H9 (cell line): ENCODE results near the gene NUBPL. TPM values are rescaled to one million over a fixed set of nuclear protein-coding genes. Genes with fewer than 3 reads are reported as not detected.

Experiments
- DNase-seq: peaks from one replicate; pipeline ENCODE4 v3.0.0-alpha.2; 2017
- H2AFZ ChIP-seq: one replicate; pipeline ENCODE4 v1.6.1; 2013; ENCODE audit warnings: mild to moderate bottlenecking, low read length, control low read depth, moderate library complexity
- H2AK5ac ChIP-seq: 2 replicates; pipeline ENCODE4 v1.6.1; 2013; ENCODE audit warnings: low read length, control low read depth, mixed read lengths; ENCODE audit not compliant: insufficient read length
- H2BK120ac ChIP-seq: one replicate; pipeline ENCODE4 v1.6.1; 2013; ENCODE audit warnings: low read depth, mild to moderate bottlenecking, low read length, control low read depth, inconsistent platforms; ENCODE audit not compliant: poor library complexity, severe bottlenecking
- H2BK12ac ChIP-seq: 2 replicates; pipeline ENCODE4 v1.6.1; 2013; ENCODE audit warnings: low read length, control low read depth, mixed read lengths, low read depth; ENCODE audit not compliant: insufficient read length
- H2BK15ac ChIP-seq: 2 replicates; pipeline ENCODE4 v1.6.1; 2013; ENCODE audit warnings: low read depth, low read length, control low read depth
- H2BK20ac ChIP-seq: one replicate; pipeline ENCODE4 v1.6.1; 2013; ENCODE audit warnings: low read depth, mild to moderate bottlenecking, low read length, control low read depth, inconsistent platforms; ENCODE audit not compliant: poor library complexity, severe bottlenecking
- H2BK5ac ChIP-seq: 2 replicates; pipeline ENCODE4 v1.6.1; 2013; ENCODE audit warnings: low read length, control low read depth, mixed read lengths; ENCODE audit not compliant: insufficient read length
- H3K14ac ChIP-seq: 2 replicates; pipeline ENCODE4 v1.6.1; 2013; ENCODE audit warnings: low read length, control low read depth; ENCODE audit not compliant: insufficient read depth
- H3K18ac ChIP-seq: 2 replicates; pipeline ENCODE4 v1.6.1; 2013; ENCODE audit warnings: low read depth, mild to moderate bottlenecking, mixed read lengths, low read length, control low read depth; ENCODE audit not compliant: insufficient read length
- H3K23ac ChIP-seq: 2 replicates; pipeline ENCODE4 v1.6.1; 2013; ENCODE audit warnings: low read length, control low read depth, mixed read lengths, low read depth; ENCODE audit not compliant: insufficient read length
- H3K23me2 ChIP-seq: 2 replicates; pipeline ENCODE4 v1.6.1; 2013; ENCODE audit warnings: low read depth, mild to moderate bottlenecking, mixed read lengths, low read length, control low read depth; ENCODE audit not compliant: insufficient read length, poor library complexity, severe bottlenecking
- H3K27ac ChIP-seq: 2 replicates; pipeline ENCODE4 v1.5.1; 2013; ENCODE audit warnings: low read length, control low read depth, mixed read lengths, low read depth; ENCODE audit not compliant: insufficient read length
- H3K27me3 ChIP-seq: 2 replicates; pipeline ENCODE4 v1.6.1; 2013; ENCODE audit warnings: low read length, control low read depth, inconsistent platforms; ENCODE audit not compliant: insufficient read depth
- H3K4ac ChIP-seq: 2 replicates; pipeline ENCODE4 v1.6.1; 2013; ENCODE audit warnings: low read depth, mild to moderate bottlenecking, control low read depth, inconsistent platforms, low read length, moderate library complexity
- H3K4me1 ChIP-seq: 2 replicates; pipeline ENCODE4 v1.6.1; 2013; ENCODE audit warnings: low read length, control low read depth, inconsistent platforms; ENCODE audit not compliant: insufficient read depth
- H3K4me2 ChIP-seq: 2 replicates; pipeline ENCODE4 v1.6.1; 2013; ENCODE audit warnings: low read length, control low read depth, mixed read lengths; ENCODE audit not compliant: insufficient read length, insufficient read depth
- H3K56ac ChIP-seq: 2 replicates; pipeline ENCODE4 v1.6.1; 2013; ENCODE audit warnings: low read depth, mild to moderate bottlenecking, mixed read lengths, low read length, control low read depth; ENCODE audit not compliant: insufficient read length
- H3K79me1 ChIP-seq: 2 replicates; pipeline ENCODE4 v1.6.1; 2013; ENCODE audit warnings: low read depth, mild to moderate bottlenecking, moderate library complexity, low read length, control low read depth, inconsistent platforms; ENCODE audit not compliant: insufficient read depth, poor library complexity, severe bottlenecking
- H3K79me2 ChIP-seq: 2 replicates; pipeline ENCODE4 v1.6.1; 2013; ENCODE audit warnings: low read length, control low read depth, inconsistent platforms; ENCODE audit not compliant: insufficient read depth
- H3K9ac ChIP-seq: 2 replicates; pipeline ENCODE4 v1.6.1; 2013; ENCODE audit warnings: low read length, control low read depth, mixed read lengths; ENCODE audit not compliant: insufficient read length; ENCODE audit errors: extremely low read depth
- H3K9me3 ChIP-seq: one replicate; pipeline ENCODE4 v1.6.1; 2013; ENCODE audit warnings: low read depth, low read length, inconsistent platforms; ENCODE audit not compliant: control insufficient read depth
- H3T11ph ChIP-seq: one replicate; pipeline ENCODE4 v1.6.1; 2013; ENCODE audit warnings: mild to moderate bottlenecking, low read length, control low read depth, inconsistent platforms
- H4K20me1 ChIP-seq: one replicate; pipeline ENCODE4 v1.6.1; 2013; ENCODE audit not compliant: control insufficient read depth, insufficient read length, insufficient read depth
- H4K5ac ChIP-seq: 2 replicates; pipeline ENCODE4 v1.6.1; 2013; ENCODE audit warnings: low read depth, mild to moderate bottlenecking, mixed read lengths, low read length, control low read depth; ENCODE audit not compliant: insufficient read length
- H4K8ac ChIP-seq: replicated peaks from 2 replicates; pipeline ENCODE4 v1.6.1; 2013; ENCODE audit warnings: low read length, control low read depth, mixed read lengths, low read depth; ENCODE audit not compliant: insufficient read length
- H4K91ac ChIP-seq: 2 replicates; pipeline ENCODE4 v1.6.1; 2013; ENCODE audit warnings: low read depth, mild to moderate bottlenecking, moderate library complexity, mixed read lengths, low read length, control low read depth; ENCODE audit not compliant: insufficient read length
- H3K27ac Mint-ChIP-seq, 3 experiments: 2 replicates in 2 of 3; 3 replicates in 1 of 3; pipeline ENCODE4 v1.8.0; 2020 to 2021; ENCODE audit warnings: mixed read lengths in 3 of 3, mild to moderate bottlenecking in 1 of 3, moderate library complexity in 1 of 3
- H3K27me3 Mint-ChIP-seq: 2 replicates; pipeline ENCODE4 v1.8.0; 2021; ENCODE audit warnings: low read depth, mild to moderate bottlenecking, moderate library complexity, mixed read lengths
- H3K36me3 Mint-ChIP-seq, 3 experiments: 2 replicates in 2 of 3; 3 replicates in 1 of 3; pipeline ENCODE4 v1.8.0; 2020 to 2021; ENCODE audit warnings: low read depth in 3 of 3, mixed read lengths in 3 of 3; ENCODE audit not compliant: insufficient read depth in 1 of 3
- H3K4me1 Mint-ChIP-seq, 2 experiments: 2 replicates each; pipeline ENCODE4 v1.8.0; 2020; ENCODE audit warnings: mixed read lengths in 2 of 2
- H3K4me3 Mint-ChIP-seq, 2 experiments: 2 replicates in 1 of 2; 3 replicates in 1 of 2; pipeline ENCODE4 v1.8.0; 2020 to 2021; ENCODE audit warnings: mild to moderate bottlenecking in 2 of 2, mixed read lengths in 2 of 2, moderate library complexity in 1 of 2
- H3K9me3 Mint-ChIP-seq, 2 experiments: 2 replicates in 1 of 2; 3 replicates in 1 of 2; pipeline ENCODE4 v1.8.0; 2020; ENCODE audit warnings: mild to moderate bottlenecking in 2 of 2, mixed read lengths in 2 of 2, moderate library complexity in 1 of 2
- WGBS: extraction: QIAGEN DNeasy Blood & Tissue Kit; methylation state at CpG from one replicate; pipeline ENCODE4 v1.1.7; 2013; ENCODE audit warnings: missing lambda C conversion rate, low lambda C conversion rate, mixed read lengths; ENCODE audit not compliant: insufficient read length; ENCODE audit errors: extremely low coverage; 5-methylcytosine and 5-hydroxymethylcytosine counted together
- total RNA-seq: library from RNA; stranded (reverse); gene quantifications from 2 replicates; pipeline ENCODE4 v1.2.1, GENCODE V29; 2021
- TF ChIP-seq, protein P1 (sequence below): fragments of 200-600 bp; sonication (generic); conservative IDR thresholded peaks from 3 replicates; pipeline ENCODE4 v1.8.0; 2021; ENCODE audit warnings: antibody characterized with exemption, mild to moderate bottlenecking

The NUBPL gene
- total RNA-seq, 1 experiment from 2014 or later, result 14.8 TPM

DNA sequence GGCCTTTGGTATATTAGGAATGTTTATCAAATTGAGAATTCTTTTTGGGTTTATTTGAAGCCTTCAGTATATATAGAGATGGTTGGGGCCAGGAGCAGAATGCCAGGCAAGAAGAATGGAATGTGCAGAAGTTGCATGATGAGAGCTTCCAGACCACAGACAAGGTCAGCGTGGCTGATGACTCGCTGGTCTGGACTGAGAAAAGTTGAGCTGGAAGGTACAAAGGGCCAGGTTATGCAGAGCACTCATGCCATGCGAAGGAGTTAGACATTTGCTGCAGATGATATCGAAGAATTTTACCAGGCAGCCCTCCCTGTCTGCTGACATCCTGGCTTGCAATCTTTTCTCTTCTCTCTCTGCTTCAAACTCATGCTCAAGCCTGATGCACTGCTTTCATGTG, 319.7 kb downstream of the NUBPL start:
- DNase-seq, result no peak
- no peak overlapping the region for H2BK120ac ChIP-seq
- TF ChIP-seq, protein P1, sequence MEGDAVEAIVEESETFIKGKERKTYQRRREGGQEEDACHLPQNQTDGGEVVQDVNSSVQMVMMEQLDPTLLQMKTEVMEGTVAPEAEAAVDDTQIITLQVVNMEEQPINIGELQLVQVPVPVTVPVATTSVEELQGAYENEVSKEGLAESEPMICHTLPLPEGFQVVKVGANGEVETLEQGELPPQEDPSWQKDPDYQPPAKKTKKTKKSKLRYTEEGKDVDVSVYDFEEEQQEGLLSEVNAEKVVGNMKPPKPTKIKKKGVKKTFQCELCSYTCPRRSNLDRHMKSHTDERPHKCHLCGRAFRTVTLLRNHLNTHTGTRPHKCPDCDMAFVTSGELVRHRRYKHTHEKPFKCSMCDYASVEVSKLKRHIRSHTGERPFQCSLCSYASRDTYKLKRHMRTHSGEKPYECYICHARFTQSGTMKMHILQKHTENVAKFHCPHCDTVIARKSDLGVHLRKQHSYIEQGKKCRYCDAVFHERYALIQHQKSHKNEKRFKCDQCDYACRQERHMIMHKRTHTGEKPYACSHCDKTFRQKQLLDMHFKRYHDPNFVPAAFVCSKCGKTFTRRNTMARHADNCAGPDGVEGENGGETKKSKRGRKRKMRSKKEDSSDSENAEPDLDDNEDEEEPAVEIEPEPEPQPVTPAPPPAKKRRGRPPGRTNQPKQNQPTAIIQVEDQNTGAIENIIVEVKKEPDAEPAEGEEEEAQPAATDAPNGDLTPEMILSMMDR, result no peak
- H3K4me1 ChIP-seq, result no peaks in the 10 kb centered on the region
- Mint-ChIP-seq H3K4me1 (peaks cover 0 to 3% of the 10 kb centered on the region in 2 experiments; a peak in 2 of 4 replicates), H3K27me3 (no peaks in the 10 kb centered on the region), H3K27ac (peak overlapping the region in 1 of 3 experiments; percentile 80; a peak in 1 of 7 replicates), H3K4me3 (no peak overlapping the region), H3K36me3 (no peaks in the 10 kb centered on the region), H3K9me3 (no peaks in the 10 kb centered on the region)
- no peak overlapping the region for H3K9ac ChIP-seq
- H3K27ac ChIP-seq, result no peak overlapping the region
- no peak overlapping the region; the same call in 1 of the 2 replicates for H3K14ac ChIP-seq
- no peak overlapping the region for H3K56ac ChIP-seq
- no peak overlapping the region for H3K4me2 ChIP-seq
- H3K9me3 ChIP-seq, result no peaks in the 10 kb centered on the region
- no peak overlapping the region for H4K91ac ChIP-seq
- H4K5ac ChIP-seq, result no peak overlapping the region
- H3K79me1 ChIP-seq, result no peaks in the 10 kb centered on the region
- H3K23ac ChIP-seq, result no peak overlapping the region
- no peak overlapping the region for H4K8ac ChIP-seq
- H3K4ac ChIP-seq, result no peak overlapping the region
- no peak overlapping the region for H2AFZ ChIP-seq
- no peak overlapping the region for H2BK12ac ChIP-seq
- no peak overlapping the region for H2BK15ac ChIP-seq
- H3T11ph ChIP-seq, result no peak overlapping the region
- H3K18ac ChIP-seq, result no peak overlapping the region
- H2BK5ac ChIP-seq, result no peak overlapping the region
- no peaks in the 10 kb centered on the region for H3K23me2 ChIP-seq
- WGBS, result no CpG with 5 or more reads among the region's 4 CpGs
- no peak overlapping the region for H2BK20ac ChIP-seq
- no peaks in the 10 kb centered on the region for H3K27me3 ChIP-seq
- H4K20me1 ChIP-seq, result no peaks in the 10 kb centered on the region
- no peaks in the 10 kb centered on the region for H3K79me2 ChIP-seq
- no peak overlapping the region for H2AK5ac ChIP-seq
